ENCODE results near the gene CTXND2.

The CTXND2 gene

GRCh38 chr1:150954708-150955107, 67.8 kb downstream of the CTXND2 start:
- Histone ChIP-seq H3K4me1 (ENCODE audit: control insufficient read depth in 1 of 2, insufficient read depth in 2 of 2, low read length in 2 of 2) (no peaks in the 10 kb centered on the region), H3K36me3 (ENCODE audit: control insufficient read depth in 1 of 2, insufficient read depth in 2 of 2, low read length in 2 of 2) (peaks cover 35 to 71% of the 10 kb centered on the region in 2 donors), H3K9ac (ENCODE audit: low read depth in 1 of 2, low read length in 2 of 2) (no peak overlapping the region), H3K9me3 (ENCODE audit: control insufficient read depth in 1 of 2, low read length in 2 of 2) (no peaks in the 10 kb centered on the region), H3K27ac (ENCODE audit: low read depth, low read length) (no peak overlapping the region), H3K27me3 (ENCODE audit: control insufficient read depth in 1 of 2, insufficient read depth in 2 of 2, low read length in 2 of 2) (no peaks in the 10 kb centered on the region), H3K4me3 (ENCODE audit: low read depth in 1 of 2, low read length in 2 of 2) (no peak overlapping the region)

GRCh38 chr1:150955280-150955679, 68.3 kb downstream of the CTXND2 start:
- Histone ChIP-seq H3K9ac (ENCODE audit: low read depth in 1 of 2, low read length in 2 of 2) (no peak overlapping the region), H3K27ac (ENCODE audit: low read depth, low read length) (no peak overlapping the region), H3K4me3 (ENCODE audit: low read depth in 1 of 2, low read length in 2 of 2) (no peak overlapping the region), H3K36me3 (ENCODE audit: control insufficient read depth in 1 of 2, insufficient read depth in 2 of 2, low read length in 2 of 2) (peaks cover 32 to 67% of the 10 kb centered on the region in 2 donors), H3K9me3 (ENCODE audit: control insufficient read depth in 1 of 2, low read length in 2 of 2) (no peaks in the 10 kb centered on the region), H3K27me3 (ENCODE audit: control insufficient read depth in 1 of 2, insufficient read depth in 2 of 2, low read length in 2 of 2) (no peaks in the 10 kb centered on the region), H3K4me1 (ENCODE audit: control insufficient read depth in 1 of 2, insufficient read depth in 2 of 2, low read length in 2 of 2) (no peaks in the 10 kb centered on the region)

GRCh38 chr1:150957666-150958065, 70.7 kb downstream of the CTXND2 start:
- no peaks in the 10 kb centered on the region for H3K9me3 ChIP-seq (ENCODE audit: control insufficient read depth in 1 of 2, low read length in 2 of 2)
- no peak overlapping the region for H3K4me3 ChIP-seq (ENCODE audit: low read depth in 1 of 2, low read length in 2 of 2)
- no peaks in the 10 kb centered on the region for H3K27me3 ChIP-seq (ENCODE audit: control insufficient read depth in 1 of 2, insufficient read depth in 2 of 2, low read length in 2 of 2)
- H3K27ac ChIP-seq (ENCODE audit: low read depth, low read length) = no peak overlapping the region
- peaks cover 34 to 69% of the 10 kb centered on the region in 2 donors for H3K36me3 ChIP-seq (ENCODE audit: control insufficient read depth in 1 of 2, insufficient read depth in 2 of 2, low read length in 2 of 2)
- no peaks in the 10 kb centered on the region for H3K4me1 ChIP-seq (ENCODE audit: control insufficient read depth in 1 of 2, insufficient read depth in 2 of 2, low read length in 2 of 2)
- H3K9ac ChIP-seq (ENCODE audit: low read depth in 1 of 2, low read length in 2 of 2) = no peak overlapping the region

GRCh38 chr1:150960646-150961045, 73.7 kb downstream of the CTXND2 start:
- peaks cover 49 to 75% of the 10 kb centered on the region in 2 donors for H3K36me3 ChIP-seq (ENCODE audit: control insufficient read depth in 1 of 2, insufficient read depth in 2 of 2, low read length in 2 of 2)
- H3K27ac ChIP-seq (ENCODE audit: low read depth, low read length) = no peak overlapping the region
- H3K4me3 ChIP-seq (ENCODE audit: low read depth in 1 of 2, low read length in 2 of 2) = no peak overlapping the region
- H3K9ac ChIP-seq (ENCODE audit: low read depth in 1 of 2, low read length in 2 of 2) = no peak overlapping the region
- no peaks in the 10 kb centered on the region for H3K9me3 ChIP-seq (ENCODE audit: control insufficient read depth in 1 of 2, low read length in 2 of 2)
- no peaks in the 10 kb centered on the region for H3K4me1 ChIP-seq (ENCODE audit: control insufficient read depth in 1 of 2, insufficient read depth in 2 of 2, low read length in 2 of 2)
- H3K27me3 ChIP-seq (ENCODE audit: control insufficient read depth in 1 of 2, insufficient read depth in 2 of 2, low read length in 2 of 2) = no peaks in the 10 kb centered on the region

- H3K4me3 ChIP-seq (ENCODE audit: low read depth in 1 of 2, low read length in 2 of 2) = no peak overlapping the region
- H3K9ac ChIP-seq (ENCODE audit: low read depth in 1 of 2, low read length in 2 of 2) = no peak overlapping the region
- H3K27ac ChIP-seq (ENCODE audit: low read depth, low read length) = no peak overlapping the region
- H3K4me1 ChIP-seq (ENCODE audit: control insufficient read depth in 1 of 2, insufficient read depth in 2 of 2, low read length in 2 of 2) = no peaks in the 10 kb centered on the region
- H3K36me3 ChIP-seq (ENCODE audit: control insufficient read depth in 1 of 2, insufficient read depth in 2 of 2, low read length in 2 of 2) = peaks cover 56 to 84% of the 10 kb centered on the region in 2 donors
- H3K9me3 ChIP-seq (ENCODE audit: control insufficient read depth in 1 of 2, low read length in 2 of 2) = no peaks in the 10 kb centered on the region
- no peaks in the 10 kb centered on the region for H3K27me3 ChIP-seq (ENCODE audit: control insufficient read depth in 1 of 2, insufficient read depth in 2 of 2, low read length in 2 of 2)
These were observed 74.8 kb downstream of the CTXND2 start for GRCh38 chr1:150961756-150962155.

All from duodenal mucosa (tissue), 2 donors.